Right forelimb (tissue), 1 donor: Measurements from ENCODE around the gene KCNIP4.
"Not testable (repeated sequence)": the region's sequence is repeated elsewhere in the genome, so short reads cannot be mapped to it uniquely, and the experiment has no call there.

ENCODE experiments used
- DNase-seq: peaks from one replicate; pipeline ENCODE4 v3.0.0-alpha.2; 2018

The KCNIP4 gene

GRCh38 chr4:21452931-21453330, 495.6 kb downstream of the KCNIP4 start:
- DNase-seq = no peak

GRCh38 chr4:21451032-21451431, 497.5 kb downstream of the KCNIP4 start:
- DNase-seq = no peak

GRCh38 chr4:21450331-21450730, 498.2 kb downstream of the KCNIP4 start:
- DNase-seq = no peak

GRCh38 chr4:21447301-21448054, 501.1 kb downstream of the KCNIP4 start:
- no peak for DNase-seq

GRCh38 chr4:21420166-21420565, 528.4 kb downstream of the KCNIP4 start:
- no peak for DNase-seq

- DNase-seq = no peak
Observed at GRCh38 chr4:21415728-21416127, 532.8 kb downstream of the KCNIP4 start.

- DNase-seq = no peak
Observed at GRCh38 chr4:21413807-21414370, 534.7 kb downstream of the KCNIP4 start.

- no peak for DNase-seq
Observed at GRCh38 chr4:21411086-21411485, 537.5 kb downstream of the KCNIP4 start.

- no peak for DNase-seq
Observed at GRCh38 chr4:21410372-21410771, 538.2 kb downstream of the KCNIP4 start.

GRCh38 chr4:21387683-21388082, 560.9 kb downstream of the KCNIP4 start:
- no peak for DNase-seq

GRCh38 chr4:21386166-21386780, 562.3 kb downstream of the KCNIP4 start:
- DNase-seq = no peak

GRCh38 chr4:21385706-21386105, 562.9 kb downstream of the KCNIP4 start:
- no peak for DNase-seq

GRCh38 chr4:21384609-21385008, 564.0 kb downstream of the KCNIP4 start:
- no peak for DNase-seq

GRCh38 chr4:21380861-21381260, 567.7 kb downstream of the KCNIP4 start:
- DNase-seq = no peak

- no peak for DNase-seq
Observed at GRCh38 chr4:21377046-21377445, 571.5 kb downstream of the KCNIP4 start.

GRCh38 chr4:21376176-21376575, 572.4 kb downstream of the KCNIP4 start:
- no peak for DNase-seq

- DNase-seq = no peak
Observed at GRCh38 chr4:21374641-21375368, 573.8 kb downstream of the KCNIP4 start.

GRCh38 chr4:21367567-21367966, 581.0 kb downstream of the KCNIP4 start:
- no peak for DNase-seq

GRCh38 chr4:21366840-21367239, 581.7 kb downstream of the KCNIP4 start:
- no peak for DNase-seq

- DNase-seq = no peak
Observed at GRCh38 chr4:21366312-21366711, 582.3 kb downstream of the KCNIP4 start.

GRCh38 chr4:21363701-21364100, 584.9 kb downstream of the KCNIP4 start:
- DNase-seq = no peak

- DNase-seq = not testable (repeated sequence)
Observed at GRCh38 chr4:21352354-21352753, 596.2 kb downstream of the KCNIP4 start.

- DNase-seq = no peak
Observed at GRCh38 chr4:21347142-21347541, 601.4 kb downstream of the KCNIP4 start.
